A673 (cell line): Measurements from ENCODE around the gene RALGAPA2. TPM values are rescaled to one million over a fixed set of nuclear protein-coding genes. Genes with fewer than 3 reads are reported as not detected.

Source experiments
- BruUV-seq: library from RNA; stranded (reverse); fragments of 400-500 nt; replicated peaks from 2 replicates; lab custom pipeline; 2021; lab: Mats Ljungman, UMichigan
- CTCF ChIA-PET: fragments of 300-600 bp; sonication (Branson Sonifier 250); formaldehyde crosslinking; loops from one replicate; lab custom pipeline; 2022; ENCODE audit warnings: antibody characterized with exemption; lab: Charles Lee
- POLR2A ChIA-PET: fragments of 300-600 bp; sonication (Branson Sonifier 250); formaldehyde crosslinking; loops from one replicate; lab custom pipeline; 2022; ENCODE audit warnings: antibody characterized with exemption; ENCODE audit not compliant: low non-redundant PET; lab: Charles Lee
- DNase-seq: peaks from one replicate; pipeline ENCODE4 v3.0.0-alpha.2; 2015; ENCODE audit warnings: low spot score
- H3K27ac ChIP-seq: fragments of 200-600 bp; sonication (generic); 2 replicates; pipeline ENCODE4 v1.5.1; 2016; ENCODE audit warnings: mixed run types, low read depth, mild to moderate bottlenecking, mixed read lengths, antibody characterized with exemption, low read length; ENCODE audit not compliant: poor library complexity, severe bottlenecking
- H3K27me3 ChIP-seq: fragments of 200-600 bp; sonication (generic); replicated peaks from 2 replicates; pipeline ENCODE4 v1.6.1; 2017; ENCODE audit warnings: mixed run types, low read depth, mild to moderate bottlenecking, mixed read lengths, antibody characterized with exemption, low read length; ENCODE audit not compliant: insufficient read depth, poor library complexity
- H3K36me3 ChIP-seq: fragments of 200-600 bp; sonication (generic); 2 replicates; pipeline ENCODE4 v1.6.1; 2016; ENCODE audit warnings: mixed run types, mild to moderate bottlenecking, mixed read lengths, antibody characterized with exemption, low read length; ENCODE audit not compliant: insufficient read depth, poor library complexity, severe bottlenecking
- H3K4me1 ChIP-seq: fragments of 200-600 bp; sonication (generic); 2 replicates; pipeline ENCODE4 v1.6.1; 2017; ENCODE audit warnings: mixed run types, mild to moderate bottlenecking, mixed read lengths, antibody characterized with exemption, low read length; ENCODE audit not compliant: insufficient read depth, poor library complexity, severe bottlenecking
- H3K4me3 ChIP-seq: fragments of 200-600 bp; sonication (generic); 2 replicates; pipeline ENCODE4 v1.5.1; 2016; ENCODE audit warnings: low read depth, mixed run types, mild to moderate bottlenecking, mixed read lengths, low read length; ENCODE audit not compliant: poor library complexity, severe bottlenecking
- H3K9me3 ChIP-seq: fragments of 200-600 bp; sonication (generic); 2 replicates; pipeline ENCODE4 v1.6.1; 2016; ENCODE audit warnings: mixed run types, low read depth, mild to moderate bottlenecking, mixed read lengths, antibody characterized with exemption, low read length; ENCODE audit not compliant: poor library complexity, severe bottlenecking
- CTCF ChIP-seq: fragments of 300-800, 200-600 bp; sonication (generic); conservative IDR thresholded peaks from 2 replicates; pipeline ENCODE4 v1.5.1; 2017; ENCODE audit warnings: low read depth, mild to moderate bottlenecking, antibody characterized with exemption, low read length, moderate library complexity, mixed read lengths
- EZH2 ChIP-seq: fragments of 200-600 bp; sonication (generic); IDR thresholded peaks from 2 replicates; pipeline ENCODE4 v1.6.1; 2017; ENCODE audit warnings: borderline replicate concordance, low read depth, mild to moderate bottlenecking, mixed read lengths, antibody characterized with exemption, low read length; ENCODE audit not compliant: poor library complexity, severe bottlenecking
- intact Hi-C: fragments of 100-400 bp; cut with micrococcal nuclease; formaldehyde crosslinking; loops from one replicate; pipeline ENCODE4 v1.10.0; 2022; ENCODE audit not compliant: unreplicated experiment
- total RNA-seq: library from RNA; stranded (reverse); gene quantifications from 2 replicates; pipeline ENCODE4 v1.2.3, GENCODE V29; 2021

Gene RALGAPA2
- total RNA-seq, 1 experiment from 2014 or later, result 32.4 TPM

- Histone ChIP-seq H3K4me3 (no peak overlapping the region), H3K27ac (no peak overlapping the region), H3K9me3 (no peaks in the 10 kb centered on the region), H3K4me1 (no peaks in the 10 kb centered on the region), H3K36me3 (no peaks in the 10 kb centered on the region), H3K27me3 (no peaks in the 10 kb centered on the region)
- POLR2A ChIA-PET, result no interaction called here
- intact Hi-C loops, result no loop called here
- no peak for DNase-seq
- CTCF ChIA-PET, result no interaction called here
- BruUV-seq, result no TSS peak
- TF ChIP-seq CTCF (no peak), EZH2 (no peak)
These were observed 162.7 kb downstream of the RALGAPA2 start for GRCh38 chr20:20549704-20550103.

- H3K4me3 ChIP-seq, result no peak overlapping the region
- CTCF ChIA-PET, result no interaction called here
- POLR2A ChIA-PET, result no interaction called here
- H3K36me3 ChIP-seq, result no peaks in the 10 kb centered on the region
- intact Hi-C loops, result no loop called here
- no peak overlapping the region for H3K27ac ChIP-seq
- BruUV-seq, result no TSS peak
- no peak for DNase-seq
- TF ChIP-seq EZH2, result no peak
- no peak for TF ChIP-seq CTCF
- no peaks in the 10 kb centered on the region for H3K27me3 ChIP-seq
- no peaks in the 10 kb centered on the region for H3K9me3 ChIP-seq
- no peaks in the 10 kb centered on the region for H3K4me1 ChIP-seq
These were observed 163.2 kb downstream of the RALGAPA2 start for GRCh38 chr20:20549267-20549612.

GRCh38 chr20:20548527-20549266, 163.7 kb downstream of the RALGAPA2 start:
- BruUV-seq, result no TSS peak
- no peak overlapping the region for H3K27ac ChIP-seq
- ChIA-PET CTCF (no interaction called here), POLR2A (no interaction called here)
- H3K27me3 ChIP-seq, result no peaks in the 10 kb centered on the region
- intact Hi-C loops, result no loop called here
- H3K4me3 ChIP-seq, result no peak overlapping the region
- H3K36me3 ChIP-seq, result no peaks in the 10 kb centered on the region
- DNase-seq, result no peak
- TF ChIP-seq EZH2 (no peak), CTCF (no peak)
- H3K9me3 ChIP-seq, result no peaks in the 10 kb centered on the region
- H3K4me1 ChIP-seq, result no peaks in the 10 kb centered on the region
